GM18508 (cell line): ENCODE measurements around the gene GPRIN3.

Experiments used
- ATAC-seq: cut with Tn5 transposase; IDR thresholded peaks from one replicate; pipeline ENCODE4 v1.9.1; 2021; ENCODE audit warnings: moderate number of reproducible peaks; ENCODE audit not compliant: insufficient read depth, unreplicated experiment

The GPRIN3 gene

GRCh38 chr4:89307446-89308160 lies at the start of gene GPRIN3:
Gene GPRIN3, minus strand, starts transcription at chr4:89307800. Its CDS starts 57,690 bp downstream, at chr4:89250110.
- ATAC-seq, result no peak

- no peak for ATAC-seq
Observed at GRCh38 chr4:89357340-89357739, 49.7 kb upstream of the GPRIN3 start.

- ATAC-seq, result no peak
Observed at GRCh38 chr4:89356086-89356485, 48.5 kb upstream of the GPRIN3 start.

GRCh38 chr4:89353514-89353913 lies 45.9 kb upstream of the GPRIN3 start:
- no peak for ATAC-seq

GRCh38 chr4:89352541-89352940 lies 44.9 kb upstream of the GPRIN3 start:
- no peak for ATAC-seq

- ATAC-seq, result no peak
Observed at GRCh38 chr4:89351201-89351600, 43.6 kb upstream of the GPRIN3 start.

- ATAC-seq, result no peak
Observed at GRCh38 chr4:89347363-89348025, 39.9 kb upstream of the GPRIN3 start.

- no peak for ATAC-seq
Observed at GRCh38 chr4:89344571-89344970, 37.0 kb upstream of the GPRIN3 start.

GRCh38 chr4:89338206-89338605 lies 30.6 kb upstream of the GPRIN3 start:
- ATAC-seq, result no peak

- ATAC-seq, result no peak
Observed at GRCh38 chr4:89337681-89338080, 30.1 kb upstream of the GPRIN3 start.

- ATAC-seq, result no peak
Observed at GRCh38 chr4:89336818-89337420, 29.3 kb upstream of the GPRIN3 start.

GRCh38 chr4:89334830-89335229 lies 27.2 kb upstream of the GPRIN3 start:
- ATAC-seq, result no peak

- ATAC-seq, result no peak
Observed at GRCh38 chr4:89334311-89334710, 26.7 kb upstream of the GPRIN3 start.

- no peak for ATAC-seq
Observed at GRCh38 chr4:89331686-89332544, 24.3 kb upstream of the GPRIN3 start.

GRCh38 chr4:89331197-89331596 lies 23.6 kb upstream of the GPRIN3 start:
- ATAC-seq, result no peak

- no peak for ATAC-seq
Observed at GRCh38 chr4:89329280-89329679, 21.7 kb upstream of the GPRIN3 start.

- peak; percentile 96 for ATAC-seq
Observed at GRCh38 chr4:89324671-89325070, 17.1 kb upstream of the GPRIN3 start.

GRCh38 chr4:89322671-89323070 lies 15.1 kb upstream of the GPRIN3 start:
- ATAC-seq, result no peak

GRCh38 chr4:89319756-89320155 lies 12.2 kb upstream of the GPRIN3 start:
- no peak for ATAC-seq

- no peak for ATAC-seq
Observed at GRCh38 chr4:89316931-89317366, 9.3 kb upstream of the GPRIN3 start.

GRCh38 chr4:89316211-89316610 lies 8.6 kb upstream of the GPRIN3 start:
- ATAC-seq, result no peak
